Left lobe of liver (tissue), 2 donors: Measurements from ENCODE around the gene MYO5A. TPM values are rescaled to one million over a fixed set of nuclear protein-coding genes. Genes with fewer than 3 reads are reported as not detected.
"Not testable (repeated sequence)": the region's sequence is repeated elsewhere in the genome, so short reads cannot be mapped to it uniquely, and the experiment has no call there.

ENCODE experiments used
- ATAC-seq: fragments of 200-7000 bp; cut with Tn5 transposase; one replicate; pipeline ENCODE4 v1.9.1; 2020; ENCODE audit warnings: mild to moderate bottlenecking, moderate library complexity
- DNase-seq: peaks from one replicate; pipeline ENCODE4 v3.0.0-alpha.2; 2020; ENCODE audit warnings: low spot score
- total RNA-seq: library from RNA; stranded (reverse); gene quantifications from one replicate; pipeline ENCODE4 v1.2.1, GENCODE V29; 2021
- donor health status: DM: no; HTN: no; CAD: no; lungs with moderate emphysema.
- donor health status: DM: no; HTN: yes; CAD: no.

The MYO5A gene
- total RNA-seq, 1 donor from 2014 or later = 4.0 TPM

DNA sequence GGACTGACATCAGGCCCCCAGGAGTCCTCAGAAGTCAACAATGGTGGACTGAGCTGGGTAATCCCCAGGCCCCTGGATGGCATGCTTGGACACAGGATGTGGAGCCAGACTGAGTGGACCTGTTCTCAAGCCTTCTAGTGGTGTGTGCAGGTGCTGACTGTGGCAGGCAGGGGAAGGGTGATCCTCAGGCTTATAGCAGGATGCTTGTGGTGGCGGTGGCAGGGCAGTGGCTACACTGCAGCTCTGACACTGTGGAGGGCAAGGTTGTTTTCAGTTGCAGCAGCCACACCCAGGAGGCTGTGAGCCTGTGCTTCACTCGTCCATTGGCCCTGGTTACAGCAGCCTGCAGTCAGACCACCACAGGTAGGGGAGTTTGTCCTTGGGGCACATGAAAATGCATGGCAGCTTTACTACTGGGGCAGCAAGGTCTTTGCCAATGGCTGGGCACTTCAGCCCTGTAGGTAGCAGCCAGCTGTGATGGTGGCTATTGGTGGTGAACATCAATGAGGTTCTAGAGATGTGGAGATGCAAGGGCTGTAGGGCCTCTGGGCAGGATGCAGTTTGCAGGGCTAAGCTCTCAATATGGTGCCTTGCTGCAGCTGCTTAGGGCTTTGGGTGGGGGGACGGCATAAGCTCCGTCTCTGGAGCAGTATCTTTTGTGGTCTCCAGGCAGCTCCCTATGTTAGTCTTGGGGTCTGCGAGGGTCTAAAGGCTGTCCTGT lies 17.5 kb upstream of the MYO5A start:
- peak; percentile 44 for ATAC-seq
- no peak for DNase-seq

DNA sequence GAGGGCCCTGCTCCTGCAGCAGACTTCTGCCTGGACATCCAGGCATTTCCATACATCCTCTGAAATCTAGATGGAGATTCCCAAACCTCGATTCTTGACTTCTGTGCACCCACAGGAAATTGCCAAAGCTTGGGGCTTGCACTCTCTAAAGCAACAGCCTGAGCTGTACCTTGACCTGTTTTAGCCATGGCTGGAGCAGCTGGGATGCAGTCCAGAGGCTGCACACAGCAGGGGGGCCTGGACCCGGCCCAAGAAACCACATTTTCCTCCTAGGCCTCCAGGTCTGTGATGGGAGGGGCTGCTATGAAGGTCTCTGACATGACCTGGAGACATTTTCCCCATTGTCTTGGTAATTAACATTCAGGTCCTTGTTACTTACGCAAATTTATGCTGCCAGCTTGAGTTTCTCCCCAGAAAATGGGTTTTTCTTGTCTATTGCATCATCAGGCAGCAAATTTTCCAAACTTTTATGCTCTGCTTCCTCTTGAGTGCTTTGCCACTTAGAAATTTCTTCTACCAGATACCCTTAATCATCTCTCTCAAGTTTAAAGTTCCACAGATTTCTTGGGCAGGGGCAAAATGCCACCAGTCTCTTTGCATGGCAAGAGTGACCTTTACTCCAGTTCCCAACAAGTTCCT lies 11.8 kb upstream of the MYO5A start:
- DNase-seq = peak; percentile 78
- peak; percentile 84 for ATAC-seq

DNA sequence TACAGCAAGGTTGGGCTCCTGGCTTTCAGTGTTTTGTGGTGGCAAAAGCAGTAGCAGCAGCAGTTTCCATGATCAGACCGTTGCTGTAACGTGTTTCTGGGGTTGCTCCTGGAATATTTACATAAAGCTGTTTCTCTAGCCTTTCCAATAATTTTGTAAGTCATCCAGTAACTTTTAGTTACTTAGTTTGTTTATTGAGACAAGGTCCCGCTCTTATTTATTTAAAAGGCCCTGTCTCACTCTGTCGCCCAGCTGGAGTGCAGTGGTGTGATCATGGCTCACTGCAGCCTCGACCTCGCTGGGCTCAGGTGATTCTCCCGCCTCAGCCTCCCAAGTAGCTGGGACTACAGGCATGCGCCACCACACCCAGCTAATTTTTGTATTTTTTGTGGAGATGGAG lies 8.8 kb upstream of the MYO5A start:
- ATAC-seq = peak; percentile 73

DNA sequence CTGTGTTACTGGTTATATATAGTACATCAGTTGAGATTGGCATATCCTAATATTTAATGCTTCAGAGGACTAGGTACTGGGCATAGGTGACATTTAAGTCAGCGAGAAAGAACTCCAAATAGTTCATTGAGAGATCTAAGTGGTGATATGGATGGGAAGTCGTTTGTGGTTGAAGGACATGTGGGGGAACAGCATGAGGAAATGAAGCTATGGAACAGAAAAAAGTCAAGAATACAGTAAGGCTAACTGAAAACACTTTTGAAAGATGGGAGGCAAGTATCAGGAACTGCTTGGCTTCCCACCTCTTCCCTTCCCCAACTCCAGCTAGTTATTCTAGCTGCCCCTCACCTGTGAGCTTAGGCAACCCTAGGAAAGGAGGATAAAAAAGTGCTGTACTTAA lies 3.7 kb upstream of the MYO5A start:
- ATAC-seq = no peak
- DNase-seq = no peak

More for the DNA sequence above, 8.8 kb upstream of the MYO5A start:
- DNase-seq = no peak

DNA sequence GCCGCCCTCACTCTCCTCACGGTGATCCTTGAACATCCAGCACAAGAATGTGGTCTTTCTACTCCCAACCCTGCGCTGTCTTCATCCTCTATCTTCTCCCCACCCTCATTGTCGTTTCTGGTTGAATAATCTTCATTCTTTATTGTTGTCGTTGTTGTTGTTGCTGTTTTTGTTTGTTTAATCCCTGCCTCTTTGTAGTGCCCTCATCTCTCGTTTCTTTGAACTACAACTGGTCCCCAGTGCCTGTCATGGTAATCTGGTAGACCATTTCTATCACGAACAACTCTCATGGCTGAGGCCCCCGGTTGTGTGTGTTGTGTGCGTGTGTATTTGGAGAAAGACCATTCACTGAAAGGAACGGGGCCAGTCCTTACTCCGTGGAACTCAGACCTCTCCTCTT lies 1.3 kb upstream of the MYO5A start:
- DNase-seq = no peak
- ATAC-seq = no peak

DNA sequence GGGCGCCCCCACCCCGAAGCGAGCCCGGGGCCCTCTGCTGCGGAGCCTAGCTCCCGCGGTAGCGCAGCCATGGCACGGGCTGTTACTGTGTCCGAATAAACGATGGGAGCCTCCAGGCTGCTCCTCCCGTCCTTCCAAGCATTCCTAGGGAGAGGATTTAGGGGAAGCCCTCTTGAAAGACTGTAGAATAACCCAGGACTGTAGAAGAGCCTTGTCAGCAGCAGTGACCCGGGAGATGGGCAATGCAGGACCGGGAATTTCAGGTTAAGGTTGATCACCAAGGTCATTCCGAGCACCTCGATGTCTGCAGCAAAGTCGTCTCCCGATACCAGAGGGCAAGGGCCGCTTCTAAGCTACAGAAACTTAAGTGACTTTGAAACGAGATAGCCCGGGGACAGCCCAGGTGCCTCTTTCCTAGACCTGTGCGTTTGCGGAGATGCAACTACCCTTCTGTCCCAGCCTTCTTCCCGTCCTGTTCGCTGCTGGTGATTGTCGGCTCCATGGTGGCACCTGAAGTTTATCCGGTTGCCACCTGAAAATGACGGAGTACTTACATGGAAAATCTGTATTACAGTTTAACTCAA lies 753 bp upstream of the MYO5A start:
- DNase-seq (no peak), ATAC-seq (peak; percentile 6)

DNA sequence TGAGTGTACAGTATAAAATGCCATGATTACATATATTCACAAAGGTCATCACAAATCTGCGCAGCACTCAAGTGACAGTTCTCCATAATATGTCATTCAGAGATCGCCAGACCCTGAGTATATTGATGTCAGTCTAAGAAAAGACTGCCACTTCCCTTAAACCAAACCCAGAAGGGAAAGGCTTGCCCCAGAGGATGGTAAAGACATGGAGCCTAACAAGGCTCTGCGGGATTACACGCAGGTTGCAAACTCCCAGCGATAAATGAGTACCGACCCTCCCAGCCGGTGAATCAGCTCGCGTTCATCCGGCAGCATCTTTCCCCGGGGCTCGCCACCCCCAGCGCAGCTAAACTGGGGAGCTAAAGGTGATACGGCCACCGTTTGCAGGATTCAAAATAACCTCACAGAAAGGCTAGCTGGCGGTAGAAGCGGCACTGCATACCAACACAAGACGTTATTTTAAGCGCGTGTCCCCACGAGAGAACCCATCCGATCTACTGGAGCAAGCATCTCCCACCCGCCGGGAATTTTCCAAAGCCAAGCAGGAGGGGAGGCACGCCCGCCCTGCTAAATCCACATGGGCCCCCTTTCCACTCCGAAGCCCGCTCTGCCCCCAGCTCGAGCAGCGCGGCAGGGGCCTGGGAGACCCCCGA lies 643 bp downstream of the MYO5A start:
- peak; percentile 15 for ATAC-seq
- peak; percentile 45 for DNase-seq

DNA sequence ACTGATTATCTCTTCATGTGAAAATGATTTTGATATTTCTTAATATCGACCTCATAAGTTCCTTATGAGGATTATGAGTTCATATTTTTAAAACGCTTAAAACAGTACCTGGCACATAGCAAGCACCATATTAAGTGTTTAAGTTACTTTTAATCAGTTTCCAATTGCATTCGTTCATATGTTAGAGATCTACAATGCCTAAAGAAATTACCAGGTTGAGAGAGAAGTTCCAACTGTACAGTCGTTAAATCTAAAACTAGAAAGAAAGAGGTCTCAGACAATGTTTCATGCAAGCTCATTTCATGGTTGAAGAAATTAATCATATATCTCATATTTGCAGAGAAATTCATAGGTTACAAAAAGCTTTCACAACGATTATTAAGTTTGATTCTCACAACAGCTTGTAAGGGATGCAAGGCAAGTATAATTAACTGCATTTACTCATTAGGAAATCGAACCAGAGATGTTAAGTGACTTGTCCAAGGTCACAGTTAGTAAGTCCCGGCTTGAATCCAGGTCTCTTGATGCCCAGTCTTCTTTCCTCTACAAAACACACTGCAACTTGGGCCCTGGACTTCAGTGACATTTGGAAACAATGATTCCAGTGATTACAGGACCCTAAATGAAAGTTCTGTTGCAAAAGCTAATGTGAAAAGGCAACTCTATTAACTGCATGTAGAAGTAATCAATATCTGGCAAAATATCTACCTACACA lies 1.3 kb downstream of the MYO5A start:
- ATAC-seq = no peak
- DNase-seq = no peak

DNA sequence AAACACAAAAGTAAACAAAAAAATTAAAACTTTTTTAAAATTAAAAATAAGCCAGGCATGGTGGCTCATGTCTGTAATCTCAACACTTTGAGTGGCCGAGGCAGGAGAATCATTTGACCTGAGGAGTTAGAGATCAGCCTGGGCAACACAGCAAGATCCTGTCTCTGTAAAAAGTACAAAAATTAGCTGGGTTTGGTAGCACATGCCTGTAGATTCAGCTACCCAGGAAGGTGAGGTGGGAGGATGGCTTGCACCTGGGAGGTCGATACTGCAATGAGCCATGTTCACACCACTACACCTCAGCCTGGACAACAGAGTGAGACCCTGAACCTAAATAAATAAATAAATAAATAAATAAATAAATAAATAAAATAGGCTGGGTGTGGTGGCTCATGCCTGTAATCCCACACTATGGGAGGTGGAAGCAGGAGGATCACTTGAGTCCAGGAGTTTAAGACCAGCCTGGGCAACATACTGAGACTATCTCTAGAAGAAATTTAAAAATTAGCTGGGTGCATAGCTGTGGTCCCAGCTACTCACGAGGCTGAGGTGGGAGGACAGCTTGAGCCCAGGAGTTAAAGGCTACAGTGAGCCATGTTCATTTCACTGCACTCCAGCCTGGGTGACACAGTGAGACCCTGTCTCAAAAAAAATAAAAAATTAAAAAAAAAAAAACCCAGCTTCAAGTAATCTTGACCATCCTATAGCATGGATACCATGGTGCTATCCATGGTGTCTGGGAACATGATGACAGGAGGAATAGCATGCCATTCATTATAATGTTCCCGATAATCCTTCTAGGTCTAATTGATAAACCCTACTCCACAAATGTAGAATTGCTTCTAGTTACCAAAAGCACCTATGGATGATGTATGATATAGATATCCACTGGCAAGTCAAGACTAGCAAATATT lies 4.2 kb downstream of the MYO5A start:
- no peak for DNase-seq
- ATAC-seq = no peak

DNA sequence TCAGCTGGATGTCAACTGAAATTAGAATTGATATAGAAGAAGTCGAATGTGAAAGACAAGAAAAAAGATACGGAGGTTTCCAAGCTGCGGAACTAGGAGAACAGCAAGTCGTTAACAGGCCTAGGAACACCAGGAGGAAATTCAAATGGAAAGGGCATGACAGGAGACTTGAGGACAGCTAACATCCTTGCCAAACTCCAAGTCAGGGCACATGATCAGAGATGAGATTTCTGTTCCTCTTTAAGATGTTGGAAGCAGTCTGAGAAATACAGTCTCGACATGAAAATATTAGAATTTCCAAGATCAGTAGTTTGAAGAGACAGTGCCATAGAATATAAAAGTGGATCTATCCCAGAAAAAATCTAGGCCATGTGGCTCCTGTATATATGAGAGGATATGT lies 5.0 kb downstream of the MYO5A start:
- no peak for DNase-seq
- no peak for ATAC-seq

DNA sequence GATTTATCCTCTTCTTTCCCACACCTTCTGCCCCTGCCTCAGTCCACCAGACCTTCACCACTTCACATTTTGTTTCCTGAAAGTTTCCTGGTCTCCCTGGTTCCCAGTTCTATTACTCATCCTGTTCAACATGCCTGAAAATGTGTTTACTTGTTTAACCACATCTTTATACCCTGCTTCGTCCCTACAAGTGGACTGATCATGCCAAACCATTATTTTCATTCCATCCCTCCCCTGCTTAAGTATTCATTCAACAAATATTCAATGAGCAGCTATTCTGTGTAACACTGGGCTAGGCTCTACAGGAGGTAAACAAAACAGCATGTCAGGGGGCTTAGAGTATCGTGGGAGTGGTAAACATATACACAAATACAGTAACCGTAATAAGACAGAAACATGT lies 5.5 kb downstream of the MYO5A start:
- ATAC-seq (no peak), DNase-seq (no peak)

DNA sequence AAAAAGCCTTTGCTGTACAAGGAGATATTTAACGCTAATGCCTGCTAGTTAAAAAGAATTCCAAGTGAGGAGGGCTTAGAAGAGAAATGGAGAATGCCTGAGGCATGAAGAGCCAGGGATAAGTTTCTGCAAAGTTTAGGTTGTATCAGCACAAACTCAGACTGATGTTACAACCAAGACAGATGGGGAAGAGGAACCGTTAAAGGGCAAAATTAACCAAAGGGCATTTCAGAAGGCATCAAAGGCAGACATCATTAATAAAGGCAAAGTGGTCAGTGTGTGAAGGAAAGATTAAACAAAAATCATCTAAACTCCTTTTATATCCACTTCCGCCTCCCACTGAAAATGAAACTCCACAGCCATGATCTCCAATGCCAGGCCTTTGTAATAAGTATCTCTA lies 7.0 kb downstream of the MYO5A start:
- DNase-seq = no peak
- ATAC-seq = no peak

DNA sequence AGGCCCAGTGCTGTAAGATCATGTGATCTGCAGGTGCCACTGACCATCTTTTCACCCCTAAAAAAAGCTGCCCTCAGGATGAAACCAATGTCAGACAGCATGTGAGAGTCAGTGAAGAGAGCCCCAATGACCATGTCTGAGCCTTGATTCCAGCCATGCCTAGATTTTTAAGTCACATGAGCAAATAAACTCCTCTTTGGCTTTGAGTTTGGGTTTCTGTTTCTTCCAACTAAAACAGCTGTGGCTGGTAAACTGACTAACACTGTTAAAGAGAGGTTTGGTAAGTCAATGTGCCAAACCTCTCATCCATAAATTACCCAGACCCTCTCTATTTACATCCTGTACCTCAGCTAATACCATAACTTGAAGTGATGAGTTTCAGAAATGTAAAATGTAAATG lies 8.3 kb downstream of the MYO5A start:
- no peak for ATAC-seq
- DNase-seq = no peak

DNA sequence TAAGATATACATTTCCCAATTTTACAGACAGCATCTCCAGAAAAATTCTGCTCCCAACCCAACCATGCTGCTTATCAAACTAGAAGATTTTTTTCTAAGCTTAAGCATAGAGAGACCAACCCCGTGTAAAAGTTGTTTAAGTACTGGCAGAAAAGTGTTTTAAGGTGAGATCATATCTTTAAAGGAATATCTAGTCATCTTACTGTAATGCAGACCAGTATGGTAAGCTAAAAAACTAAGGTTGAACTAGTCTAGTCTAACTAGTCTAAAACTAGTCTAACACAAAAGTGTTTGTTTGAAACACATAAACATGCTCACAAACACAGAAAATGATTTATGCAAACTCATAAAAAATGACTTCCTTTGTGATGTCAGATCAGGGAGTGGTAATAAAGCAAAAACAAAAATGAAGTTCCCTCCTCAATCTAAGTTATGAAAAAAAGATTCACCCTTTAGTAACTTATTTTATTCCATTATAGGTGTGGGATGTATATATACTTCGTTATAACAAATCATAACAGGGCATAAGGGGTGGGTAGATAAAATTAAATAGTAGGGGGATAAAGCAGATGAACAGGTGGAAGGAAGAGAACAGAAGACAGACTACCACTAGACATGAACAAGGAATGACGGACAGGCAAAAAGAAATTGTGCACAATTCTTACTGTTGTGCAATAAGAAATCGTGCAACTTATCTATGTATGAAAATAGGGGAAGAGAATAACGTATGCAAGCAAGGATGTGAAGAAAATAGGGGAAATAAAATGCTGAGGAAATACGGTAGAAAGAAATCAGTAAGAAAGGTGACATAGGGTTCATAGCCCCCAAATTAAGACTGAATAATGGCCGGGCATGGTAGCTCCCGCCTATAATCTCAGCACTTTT lies 10.0 kb downstream of the MYO5A start:
- ATAC-seq = no peak
- no peak for DNase-seq

DNA sequence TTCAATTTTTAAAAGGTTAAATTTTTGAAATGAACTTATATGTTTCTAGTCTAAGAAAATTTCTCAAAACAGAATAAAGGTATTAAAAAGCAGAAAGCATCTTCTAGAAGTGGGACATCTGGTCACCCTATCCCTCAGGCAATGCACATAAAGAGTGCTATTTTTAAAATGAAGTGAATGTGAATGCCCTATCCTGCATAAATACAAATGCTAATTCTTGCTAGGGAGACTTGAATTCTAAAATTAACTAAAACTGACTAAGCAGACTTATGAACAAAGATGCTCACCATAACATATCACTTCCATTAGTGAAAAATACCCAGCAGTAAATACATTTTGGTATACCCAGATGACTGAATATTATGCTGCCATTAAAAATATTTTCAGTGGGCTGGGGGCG lies 11.7 kb downstream of the MYO5A start:
- DNase-seq (no peak), ATAC-seq (no peak)

DNA sequence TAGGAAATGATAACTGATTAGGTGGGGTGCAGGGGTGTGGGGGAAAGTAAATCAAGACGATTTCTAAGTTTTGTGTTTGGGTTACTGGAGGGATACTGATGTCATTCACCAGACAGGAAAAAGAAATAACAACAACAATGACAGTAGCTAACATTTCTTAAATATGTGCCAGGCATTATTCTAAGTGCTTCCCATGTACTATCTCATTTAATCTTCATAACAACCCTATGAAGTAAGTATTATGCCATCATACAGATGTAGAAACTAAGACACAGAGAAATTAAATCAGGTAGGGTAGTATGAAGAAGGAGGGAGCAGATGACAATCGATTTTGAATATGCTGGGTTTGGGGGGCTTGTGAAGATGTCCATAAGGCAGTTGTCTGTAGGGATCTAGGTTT lies 13.3 kb downstream of the MYO5A start:
- ATAC-seq (no peak), DNase-seq (no peak)

DNA sequence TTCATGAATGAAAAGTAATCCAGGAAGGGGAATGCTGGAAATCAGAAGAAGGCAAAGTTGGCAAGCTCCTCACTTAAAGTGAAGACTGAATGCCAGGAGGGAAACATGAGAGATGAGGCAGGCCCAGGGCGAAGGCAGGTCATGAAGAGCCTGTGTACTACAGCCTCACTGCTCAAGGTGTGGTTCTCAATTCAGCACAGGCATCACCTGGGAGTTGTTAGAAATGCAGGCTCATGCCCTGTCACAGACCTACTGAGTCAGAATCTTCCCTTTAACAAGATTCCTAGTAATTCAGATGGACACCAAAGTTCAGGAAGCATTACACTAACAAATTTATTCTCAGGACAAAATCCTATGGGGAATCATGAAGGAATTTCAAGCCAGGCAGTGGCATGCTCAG lies 14.2 kb downstream of the MYO5A start:
- DNase-seq (no peak), ATAC-seq (no peak)

DNA sequence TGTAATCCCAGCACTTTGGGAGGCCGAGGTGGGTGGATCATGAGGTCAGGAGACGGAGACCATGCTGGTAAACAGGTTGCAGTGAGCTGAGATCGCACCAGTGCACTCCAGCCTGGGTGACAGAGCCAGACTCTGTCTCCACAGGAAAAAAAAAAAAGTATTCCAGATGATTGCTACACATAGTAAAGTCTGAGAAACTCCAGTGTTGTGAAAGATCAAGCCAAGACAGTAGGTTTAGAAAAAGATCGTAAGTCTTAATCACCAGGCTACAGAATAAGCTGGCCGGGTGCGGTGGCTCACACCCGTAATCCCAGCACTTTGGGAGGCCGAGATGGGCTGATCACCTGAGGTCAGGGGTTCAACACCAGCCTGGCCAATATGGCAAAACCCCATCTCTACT lies 15.8 kb downstream of the MYO5A start:
- not testable (repeated sequence) for DNase-seq, ATAC-seq

DNA sequence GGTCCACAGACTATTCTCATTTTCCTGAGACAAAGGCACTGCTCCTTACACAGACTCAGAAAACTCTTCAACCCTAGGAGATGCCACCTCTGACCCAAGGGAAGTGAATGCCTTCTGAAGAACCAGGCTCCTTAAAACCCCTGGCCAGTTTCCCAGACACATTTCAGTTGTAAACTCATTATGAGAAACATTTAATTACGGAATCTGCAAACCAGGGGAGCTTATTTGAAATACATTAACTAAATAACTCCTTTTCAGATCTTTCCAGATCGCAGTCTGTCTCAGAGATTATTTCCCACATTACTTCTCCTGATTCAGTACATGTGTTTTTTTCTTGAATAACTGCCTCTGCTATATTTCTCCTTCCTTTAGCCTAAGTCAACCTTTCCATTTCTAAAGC lies 17.6 kb downstream of the MYO5A start:
- DNase-seq = no peak
- ATAC-seq = no peak
